SU-DHL-6 (cell line): Measurements from ENCODE around the gene GZMH.

Source experiments
- H2AFZ ChIP-seq: fragments of 200-600 bp; sonication (generic); 2 replicates; pipeline ENCODE4 v1.6.1; 2014; ENCODE audit warnings: low read depth, mild to moderate bottlenecking, moderate library complexity, mixed read lengths, antibody characterized with exemption, low read length; ENCODE audit not compliant: severe bottlenecking
- H3F3A ChIP-seq: fragments of 200-600 bp; shearing (Covaris generic); 2 replicates; pipeline ENCODE4 v1.6.0; 2016; ENCODE audit warnings: antibody characterized with exemption, mild to moderate bottlenecking; ENCODE audit not compliant: insufficient read depth
- H3K27ac ChIP-seq: fragments of 200-600 bp; sonication (generic); 2 replicates; pipeline ENCODE4 v1.5.1; 2016; ENCODE audit warnings: low read depth, mild to moderate bottlenecking, low read length, moderate library complexity, mixed read lengths
- H3K27me3 ChIP-seq: fragments of 200-600 bp; sonication (generic), shearing (Covaris generic); 2 replicates; pipeline ENCODE4 v1.6.0; 2014; ENCODE audit warnings: mild to moderate bottlenecking, low read length
- H3K36me3 ChIP-seq: fragments of 200-600 bp; sonication (generic); 2 replicates; pipeline ENCODE4 v1.6.1; 2014; ENCODE audit warnings: mild to moderate bottlenecking, low read length, mixed read lengths
- H3K4me2 ChIP-seq: fragments of 300-600, 200-600 bp; shearing (Covaris generic), sonication (generic); 2 replicates; pipeline ENCODE4 v1.6.0; 2014; ENCODE audit warnings: low read length, low read depth, mild to moderate bottlenecking; ENCODE audit not compliant: poor library complexity, severe bottlenecking
- H3K4me3 ChIP-seq: fragments of 200-600 bp; sonication (generic); 2 replicates; pipeline ENCODE4 v1.5.1; 2014; ENCODE audit warnings: antibody characterized with exemption, low read length, mild to moderate bottlenecking, mixed read lengths; ENCODE audit not compliant: insufficient read depth, poor library complexity, severe bottlenecking
- H3K79me2 ChIP-seq: fragments of 200-600 bp; sonication (generic); 2 replicates; pipeline ENCODE4 v1.6.1; 2014; ENCODE audit warnings: mild to moderate bottlenecking, low read length, moderate library complexity; ENCODE audit not compliant: insufficient read depth
- H3K9ac ChIP-seq: fragments of 200-600 bp; sonication (generic); 2 replicates; pipeline ENCODE4 v1.7.0; 2014; ENCODE audit warnings: mild to moderate bottlenecking, low read length
- H3K9me2 ChIP-seq: fragments of 200-600 bp; sonication (generic); replicated peaks from 2 replicates; pipeline ENCODE4 v1.6.1; 2014; ENCODE audit warnings: low read length; ENCODE audit not compliant: insufficient read depth
- H3K9me3 ChIP-seq: fragments of 200-600 bp; sonication (generic); 2 replicates; pipeline ENCODE4 v1.6.1; 2014; ENCODE audit warnings: low read length, mixed read lengths; ENCODE audit not compliant: insufficient read depth
- H4K20me1 ChIP-seq: fragments of 200-600 bp; sonication (generic); 2 replicates; pipeline ENCODE4 v1.6.1; 2014; ENCODE audit warnings: low read depth, mild to moderate bottlenecking, antibody characterized with exemption, low read length, moderate library complexity, mixed read lengths
- EZH2phosphoT487 ChIP-seq: fragments of 200-600 bp; sonication (generic), shearing (Covaris generic); conservative IDR thresholded peaks from 2 replicates; pipeline ENCODE4 v1.6.1; 2018; ENCODE audit warnings: mild to moderate bottlenecking, antibody characterized with exemption, low read length, moderate library complexity, mixed read lengths
- TF ChIP-seq, protein P1 (sequence below): fragments of 200-600 bp; sonication (generic); IDR thresholded peaks from one replicate; pipeline ENCODE4 v1.5.1; 2017; ENCODE audit warnings: antibody characterized with exemption, mild to moderate bottlenecking, low read length, moderate library complexity; ENCODE audit not compliant: insufficient read depth, poor library complexity, severe bottlenecking

GZMH gene

DNA sequence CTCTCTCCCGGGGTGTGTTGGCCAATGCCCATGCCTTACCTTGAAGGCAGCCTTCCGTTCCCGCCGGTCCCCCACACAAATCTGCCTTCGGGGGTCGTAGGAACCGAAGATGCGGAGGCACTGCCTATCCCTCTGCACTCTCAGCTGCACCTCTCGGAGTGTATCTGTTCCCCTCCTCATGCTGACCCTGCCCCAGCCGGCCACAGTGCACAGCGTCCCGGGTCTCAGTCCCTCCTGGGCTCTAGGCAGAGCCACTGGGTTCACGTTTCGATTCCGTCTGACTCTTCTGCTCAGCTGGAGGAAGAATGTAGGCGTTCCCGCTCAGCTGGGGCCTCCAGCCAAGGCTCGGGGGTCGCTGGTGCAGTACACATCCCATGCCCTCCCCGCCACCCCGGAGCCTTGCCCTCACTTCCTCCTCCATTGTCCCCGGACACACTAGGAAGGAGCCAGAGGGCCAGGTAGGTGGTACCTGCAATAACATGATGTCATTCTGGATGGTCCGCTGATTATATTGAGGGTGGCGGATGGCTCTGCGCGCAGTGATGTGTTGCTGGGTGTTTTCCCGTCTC is 35.2 kb downstream of the GZMH start:
- Histone ChIP-seq H3K79me2 (no peaks in the 10 kb centered on the region), H2AFZ (no peak overlapping the region), H3K27me3 (peaks cover 5% of the 10 kb centered on the region; the same call in 1 of the 2 replicates), H3K36me3 (no peaks in the 10 kb centered on the region), H3K9me2 (no peaks in the 10 kb centered on the region), H3K9me3 (no peaks in the 10 kb centered on the region), H3K9ac (no peak overlapping the region), H3K27ac (no peak overlapping the region), H3K4me2 (no peak overlapping the region), H3F3A (no peaks in the 10 kb centered on the region), H4K20me1 (no peaks in the 10 kb centered on the region), H3K4me3 (no peak overlapping the region)
- no peak for TF ChIP-seq EZH2phosphoT487

DNA sequence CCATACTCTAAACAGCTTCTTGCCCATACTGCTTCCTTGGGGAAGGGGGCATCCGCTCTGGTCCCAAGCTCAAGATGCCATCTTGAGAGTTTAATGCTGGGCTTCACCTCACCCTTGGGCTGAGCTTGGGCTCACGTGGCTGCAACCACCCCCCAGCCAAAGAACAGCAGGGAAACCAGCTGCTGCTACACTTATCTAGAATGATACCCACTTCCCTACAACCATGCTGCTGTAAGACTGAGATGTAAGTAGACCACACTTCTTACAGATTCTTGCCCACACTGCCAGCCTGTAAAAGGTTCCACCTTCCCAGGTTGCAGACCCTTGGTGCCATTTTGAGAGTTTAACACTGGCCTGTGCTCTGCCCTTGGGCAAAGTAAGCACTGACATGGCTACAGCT is 43.2 kb downstream of the GZMH start:
- Histone ChIP-seq H3K4me3 (no peak overlapping the region), H3K9ac (no peak overlapping the region), H3F3A (no peaks in the 10 kb centered on the region), H3K9me3 (no peaks in the 10 kb centered on the region), H3K36me3 (no peaks in the 10 kb centered on the region), H3K9me2 (no peaks in the 10 kb centered on the region), H3K27me3 (peaks cover 5% of the 10 kb centered on the region; the same call in 1 of the 2 replicates), H3K27ac (no peak overlapping the region), H4K20me1 (no peaks in the 10 kb centered on the region), H3K79me2 (no peaks in the 10 kb centered on the region), H3K4me2 (no peak overlapping the region), H2AFZ (no peak overlapping the region)
- TF ChIP-seq, protein P1, sequence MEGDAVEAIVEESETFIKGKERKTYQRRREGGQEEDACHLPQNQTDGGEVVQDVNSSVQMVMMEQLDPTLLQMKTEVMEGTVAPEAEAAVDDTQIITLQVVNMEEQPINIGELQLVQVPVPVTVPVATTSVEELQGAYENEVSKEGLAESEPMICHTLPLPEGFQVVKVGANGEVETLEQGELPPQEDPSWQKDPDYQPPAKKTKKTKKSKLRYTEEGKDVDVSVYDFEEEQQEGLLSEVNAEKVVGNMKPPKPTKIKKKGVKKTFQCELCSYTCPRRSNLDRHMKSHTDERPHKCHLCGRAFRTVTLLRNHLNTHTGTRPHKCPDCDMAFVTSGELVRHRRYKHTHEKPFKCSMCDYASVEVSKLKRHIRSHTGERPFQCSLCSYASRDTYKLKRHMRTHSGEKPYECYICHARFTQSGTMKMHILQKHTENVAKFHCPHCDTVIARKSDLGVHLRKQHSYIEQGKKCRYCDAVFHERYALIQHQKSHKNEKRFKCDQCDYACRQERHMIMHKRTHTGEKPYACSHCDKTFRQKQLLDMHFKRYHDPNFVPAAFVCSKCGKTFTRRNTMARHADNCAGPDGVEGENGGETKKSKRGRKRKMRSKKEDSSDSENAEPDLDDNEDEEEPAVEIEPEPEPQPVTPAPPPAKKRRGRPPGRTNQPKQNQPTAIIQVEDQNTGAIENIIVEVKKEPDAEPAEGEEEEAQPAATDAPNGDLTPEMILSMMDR: no peak
- TF ChIP-seq EZH2phosphoT487: no peak

DNA sequence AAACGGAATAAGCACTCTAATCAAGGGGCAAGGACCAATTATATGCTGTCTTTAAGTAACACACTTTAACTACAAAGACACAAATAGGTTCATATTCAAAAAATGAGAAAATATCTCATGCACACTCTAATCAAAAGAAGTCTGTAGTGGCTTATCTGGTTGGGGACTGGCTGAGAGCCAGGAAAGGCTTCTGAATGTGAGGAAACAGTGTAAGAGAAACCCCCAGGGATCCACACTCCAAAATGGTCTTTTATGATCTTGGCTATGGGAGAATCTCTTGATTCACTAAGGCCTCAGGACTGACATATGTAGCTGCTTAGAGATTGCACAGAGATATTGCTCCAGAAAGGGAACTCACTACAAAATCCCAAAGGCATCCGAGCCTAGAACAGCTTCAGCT is 43.7 kb downstream of the GZMH start:
- Histone ChIP-seq H3F3A (no peaks in the 10 kb centered on the region), H3K9me2 (no peaks in the 10 kb centered on the region), H2AFZ (no peak overlapping the region), H3K9me3 (no peaks in the 10 kb centered on the region), H3K27ac (no peak overlapping the region), H3K27me3 (peaks cover 5% of the 10 kb centered on the region; the same call in 1 of the 2 replicates), H3K4me2 (no peak overlapping the region), H3K4me3 (no peak overlapping the region), H4K20me1 (no peaks in the 10 kb centered on the region), H3K36me3 (no peaks in the 10 kb centered on the region), H3K9ac (no peak overlapping the region), H3K79me2 (no peaks in the 10 kb centered on the region)
- TF ChIP-seq, protein P1: no peak
- TF ChIP-seq EZH2phosphoT487: no peak

DNA sequence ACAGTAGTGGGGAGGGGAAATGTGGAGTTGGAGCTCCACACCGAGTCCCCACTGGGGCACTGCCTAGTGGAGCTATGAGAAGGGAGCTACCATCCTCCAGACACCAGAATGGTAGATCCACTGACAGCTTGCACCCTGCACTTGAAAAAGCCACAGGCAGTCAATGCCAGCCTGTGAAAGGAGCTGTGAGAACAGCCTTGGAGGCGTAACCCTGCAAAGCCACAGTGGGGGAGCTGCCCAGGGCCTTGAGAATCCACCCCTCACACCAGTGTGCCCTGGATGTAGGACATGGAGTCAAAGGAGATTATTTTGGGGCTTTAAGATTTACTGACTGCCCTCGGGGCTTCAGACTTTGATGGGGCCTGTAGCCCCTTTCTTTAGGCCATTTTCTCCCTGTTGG is 46.0 kb downstream of the GZMH start:
- Histone ChIP-seq H3K9me3 (no peaks in the 10 kb centered on the region), H4K20me1 (no peaks in the 10 kb centered on the region)
- TF ChIP-seq, protein P1: no peak
- TF ChIP-seq EZH2phosphoT487: no peak

More for the DNA sequence above, 46.0 kb downstream of the GZMH start:
- Histone ChIP-seq H3K36me3 (no peaks in the 10 kb centered on the region), H3K27me3 (no peaks in the 10 kb centered on the region), H3F3A (no peaks in the 10 kb centered on the region), H2AFZ (no peak overlapping the region), H3K4me2 (no peak overlapping the region), H3K9ac (no peak overlapping the region), H3K9me2 (no peaks in the 10 kb centered on the region), H3K79me2 (no peaks in the 10 kb centered on the region), H3K4me3 (no peak overlapping the region), H3K27ac (no peak overlapping the region)
